NCI-H446 treated with DMSO at 0.1 percent for 48 hours (cell line): ENCODE data around the gene ABCB4.

Source experiments
- DNase-seq: peaks from one replicate; lab custom pipeline; 2025; lab: John Stamatoyannopoulos, UW

Gene ABCB4

DNA sequence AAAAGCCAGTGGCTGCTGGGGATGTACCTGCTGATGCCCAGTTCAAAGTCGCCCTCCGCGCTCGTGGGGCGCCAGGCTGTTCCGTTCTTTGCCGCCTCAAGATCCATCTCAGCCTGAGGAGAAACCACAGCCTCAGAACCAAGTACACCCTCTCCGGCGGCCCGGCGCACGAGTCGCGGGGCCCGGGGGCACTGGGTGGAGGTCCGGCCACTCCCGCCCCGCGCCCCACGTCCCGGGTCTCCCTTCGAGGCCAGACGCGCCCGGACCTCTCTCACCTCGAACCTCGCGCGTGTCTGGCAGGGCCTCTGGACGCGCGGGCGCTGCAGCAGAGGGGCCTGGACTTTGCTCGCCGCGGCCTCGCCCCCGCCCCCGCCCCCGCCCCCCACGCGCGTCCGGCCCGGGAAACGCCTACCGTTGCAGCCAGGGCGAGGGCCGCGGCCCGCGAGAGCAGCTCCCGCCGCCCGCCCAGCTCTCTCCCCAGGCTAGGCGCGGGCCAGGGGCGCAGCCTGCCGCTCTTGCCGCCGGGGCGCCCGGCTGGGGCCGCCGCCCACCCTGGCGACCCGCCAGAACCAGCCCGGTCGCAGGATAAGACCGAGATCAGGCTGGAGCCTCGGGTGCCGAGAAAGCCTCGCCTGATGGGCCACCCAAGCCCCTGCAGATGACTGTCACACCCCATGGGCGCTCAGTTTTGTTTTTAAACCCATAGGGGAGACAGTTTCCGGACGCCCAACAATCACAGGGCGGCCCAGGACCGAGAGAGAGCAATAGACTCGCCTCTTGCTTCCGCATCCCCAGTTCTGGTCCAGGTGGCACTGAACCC lies at the start of gene ABCB4:
Gene ABCB4 (minus strand): TSS at position 322 of the 820 bp plus-strand sequence. CDS start 215 bp downstream, at position 107.
- DNase-seq: no peak

DNA sequence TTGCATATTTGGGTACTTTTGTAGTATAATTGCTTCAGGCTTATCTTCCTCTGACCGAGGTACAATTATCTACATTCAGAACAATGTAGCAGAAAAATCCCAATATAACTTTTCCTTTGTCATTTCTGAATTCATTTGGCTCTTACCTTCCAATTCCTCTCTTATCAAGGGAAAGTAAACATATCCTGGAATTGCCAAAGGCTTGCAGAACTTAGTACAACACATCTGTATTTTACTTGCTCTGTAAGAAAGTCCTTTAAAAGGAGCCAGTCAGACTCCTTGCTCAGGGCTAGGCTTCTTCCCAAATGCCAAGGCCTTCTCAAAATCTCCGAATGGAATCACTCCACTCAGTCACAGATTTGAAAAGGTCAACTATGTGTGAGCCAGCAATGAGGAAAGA lies 43.3 kb upstream of the ABCB4 start:
- no peak for DNase-seq

DNA sequence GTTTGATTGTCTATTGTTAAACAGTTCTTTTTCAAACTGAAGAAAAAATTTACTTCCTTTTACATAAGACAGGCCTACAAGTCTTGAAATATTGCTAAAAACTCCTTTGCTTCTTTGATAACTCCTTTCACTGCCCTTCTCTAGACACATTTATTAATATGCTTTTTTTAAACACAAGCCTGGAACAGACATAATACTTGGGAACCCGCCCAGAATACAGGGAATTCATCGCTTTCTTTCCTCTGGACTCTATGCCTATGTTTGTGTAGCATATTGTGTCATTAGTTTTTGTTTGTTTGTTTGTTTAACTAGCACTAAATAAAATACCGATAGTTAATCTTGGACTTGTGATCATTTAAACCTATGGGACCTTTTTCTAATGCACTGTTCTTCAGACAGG lies 42.4 kb upstream of the ABCB4 start:
- DNase-seq: no peak

- no peak for DNase-seq
Observed at GRCh38 chr7:87517136-87517815, 41.8 kb upstream of the ABCB4 start.

DNA sequence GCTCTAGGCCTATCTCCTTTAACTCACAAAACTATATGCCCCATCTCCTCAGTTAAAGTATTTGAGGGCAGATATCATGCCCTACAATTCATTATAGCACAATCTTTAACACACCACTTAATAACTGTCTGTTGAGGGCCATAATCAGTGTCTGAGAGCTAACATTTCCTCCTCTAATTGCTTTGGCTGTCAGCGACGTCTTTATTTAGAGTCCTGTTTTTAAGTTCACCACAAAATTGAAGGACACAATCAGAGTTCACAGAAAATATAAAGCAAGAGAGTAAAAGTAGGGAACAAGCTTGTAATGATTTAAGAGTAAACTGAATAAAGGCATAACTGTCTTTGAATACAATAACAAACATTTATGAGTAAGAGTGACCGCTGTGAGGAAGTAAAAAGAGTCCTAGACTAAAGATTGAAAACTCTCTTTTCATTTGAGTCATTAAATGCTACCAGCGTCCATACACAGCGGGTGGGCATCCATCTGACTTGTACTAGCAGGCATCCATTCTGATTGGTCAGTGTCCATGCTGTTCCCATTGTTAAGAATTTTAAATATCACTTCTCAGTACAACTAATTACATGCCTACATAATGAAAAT lies 38.4 kb upstream of the ABCB4 start:
- no peak for DNase-seq

DNA sequence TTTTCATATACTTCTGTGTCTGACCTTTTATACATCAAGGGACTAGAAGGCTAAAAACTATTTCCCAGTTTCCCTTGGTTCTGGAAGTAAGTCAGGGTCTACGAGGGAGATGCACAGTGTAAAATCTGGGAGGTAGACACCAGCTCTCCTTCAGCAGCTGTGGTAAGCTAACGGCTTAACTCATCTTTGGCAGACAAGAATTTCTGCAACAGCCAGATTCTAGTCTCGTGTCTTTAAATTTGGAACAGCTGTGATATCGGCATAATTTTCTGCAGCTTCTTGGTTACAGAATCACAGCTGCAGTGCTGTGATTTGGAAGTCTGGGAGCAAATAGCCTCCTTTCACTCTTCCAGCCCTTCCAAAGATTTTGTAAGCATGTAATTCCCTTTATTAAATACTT lies 37.4 kb upstream of the ABCB4 start:
- no peak for DNase-seq

GRCh38 chr7:87511510-87511909 lies 36.0 kb upstream of the ABCB4 start:
- no peak for DNase-seq

- no peak for DNase-seq
Observed at GRCh38 chr7:87510411-87510875, 35.0 kb upstream of the ABCB4 start.

- no peak for DNase-seq
Observed at GRCh38 chr7:87507446-87507845, 32.0 kb upstream of the ABCB4 start.

DNA sequence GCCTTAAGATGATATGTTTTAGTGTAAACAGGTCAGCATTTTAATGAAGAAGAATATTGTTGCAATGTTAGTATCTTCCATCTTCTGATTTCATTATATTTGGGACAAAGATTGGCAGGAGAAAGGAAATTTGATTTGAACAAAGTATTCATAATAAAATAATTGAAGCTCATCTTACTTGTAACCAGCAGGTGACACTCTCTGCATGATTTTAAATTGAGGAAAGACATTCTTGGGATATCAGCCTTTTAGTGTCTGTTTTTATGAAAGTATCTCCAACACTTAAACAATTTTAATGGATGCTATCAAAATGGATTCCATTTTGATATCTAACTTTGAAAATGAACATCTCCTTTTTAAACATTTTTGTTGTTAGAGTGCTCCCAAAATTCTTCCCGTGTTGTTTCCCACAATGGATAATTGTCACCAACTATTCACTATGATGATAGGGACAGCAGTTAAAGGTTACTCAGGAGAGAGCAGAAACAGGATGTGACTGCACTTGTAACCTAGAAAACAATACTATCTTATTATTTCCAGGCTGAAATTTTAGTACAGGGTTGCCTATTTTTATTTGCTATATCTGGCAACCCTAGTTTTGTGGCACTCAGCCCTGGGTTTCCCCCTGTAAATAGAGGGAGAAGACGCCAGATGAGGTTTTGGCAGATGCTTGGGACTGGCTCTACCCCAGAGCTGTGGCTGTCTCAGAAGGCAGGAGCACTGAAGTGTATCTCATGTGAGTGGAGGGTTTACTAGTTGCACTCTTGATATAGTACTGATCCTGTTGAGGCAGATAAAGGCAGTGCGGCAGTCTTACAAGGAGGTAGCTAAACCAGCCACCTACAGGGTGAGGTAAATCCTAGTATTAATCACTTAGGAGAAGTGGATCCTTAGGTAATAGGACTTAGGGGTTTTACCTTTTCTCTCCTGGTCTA lies 31.0 kb upstream of the ABCB4 start:
- no peak for DNase-seq

GRCh38 chr7:87505557-87506245 lies 30.2 kb upstream of the ABCB4 start:
- no peak for DNase-seq

DNA sequence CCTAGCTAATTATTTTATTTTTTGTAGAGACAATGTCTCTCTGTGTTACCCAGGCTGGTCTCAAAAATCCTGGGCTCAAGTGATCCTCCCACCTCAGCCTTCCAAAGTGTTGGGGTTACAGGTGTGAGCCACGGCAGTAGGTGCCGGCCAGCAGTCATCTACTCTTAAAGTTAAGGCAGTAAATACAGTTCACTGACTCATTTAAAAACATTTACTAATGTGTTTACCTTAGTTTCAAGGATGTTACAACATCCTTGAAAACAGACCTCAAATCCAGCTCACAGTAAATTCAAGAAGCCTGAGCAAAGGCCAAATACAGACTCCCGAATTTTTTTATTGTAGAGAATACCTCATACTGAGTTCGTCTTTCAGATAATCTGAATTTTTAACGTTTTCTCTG lies 29.6 kb upstream of the ABCB4 start:
- DNase-seq: no peak

GRCh38 chr7:87499494-87499893 lies 24.0 kb upstream of the ABCB4 start:
- no peak for DNase-seq

- no peak for DNase-seq
Observed at GRCh38 chr7:87498893-87499292, 23.4 kb upstream of the ABCB4 start.

DNA sequence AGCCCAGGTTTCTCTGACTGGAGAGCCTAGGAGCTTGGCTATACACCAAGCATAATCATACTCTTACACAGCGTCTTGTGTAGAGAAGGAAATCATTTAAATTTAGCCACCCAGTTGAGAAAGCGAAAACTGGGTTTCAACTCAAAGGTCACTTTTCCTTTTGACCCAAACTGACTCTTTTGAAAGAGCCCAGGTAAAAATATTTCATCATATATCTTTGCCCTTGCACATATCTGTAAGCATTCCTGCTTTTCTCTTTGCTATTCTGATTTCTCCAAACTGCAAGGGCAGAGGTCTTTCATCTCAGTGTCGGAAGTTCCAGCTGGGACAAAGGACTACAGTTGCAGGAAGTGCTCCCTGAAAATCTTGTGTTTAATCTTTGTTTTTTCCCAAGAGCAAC lies 22.0 kb upstream of the ABCB4 start:
- DNase-seq: no peak

- DNase-seq: no peak
Observed at GRCh38 chr7:87495366-87495765, 19.9 kb upstream of the ABCB4 start.

DNA sequence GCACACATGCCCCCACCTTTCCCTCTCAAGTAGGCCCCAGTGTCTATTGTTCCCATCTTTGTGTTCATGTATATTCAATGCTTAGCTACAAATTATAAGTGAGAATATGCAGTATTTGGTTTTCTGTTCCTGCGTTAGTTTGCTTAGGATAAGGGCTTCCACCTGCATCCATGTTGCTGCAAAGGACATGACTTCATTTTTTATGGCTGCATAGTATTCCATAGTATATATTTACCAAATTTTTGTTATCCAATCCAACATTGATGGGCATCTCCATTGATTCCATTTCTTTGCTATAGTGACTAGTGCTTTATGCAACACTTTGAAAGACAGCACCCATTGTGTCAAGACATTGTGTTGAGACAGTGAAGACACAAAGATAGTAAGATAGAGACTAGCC lies 19.0 kb upstream of the ABCB4 start:
- no peak for DNase-seq

- DNase-seq: no peak
Observed at GRCh38 chr7:87483131-87483530, 7.7 kb upstream of the ABCB4 start.

DNA sequence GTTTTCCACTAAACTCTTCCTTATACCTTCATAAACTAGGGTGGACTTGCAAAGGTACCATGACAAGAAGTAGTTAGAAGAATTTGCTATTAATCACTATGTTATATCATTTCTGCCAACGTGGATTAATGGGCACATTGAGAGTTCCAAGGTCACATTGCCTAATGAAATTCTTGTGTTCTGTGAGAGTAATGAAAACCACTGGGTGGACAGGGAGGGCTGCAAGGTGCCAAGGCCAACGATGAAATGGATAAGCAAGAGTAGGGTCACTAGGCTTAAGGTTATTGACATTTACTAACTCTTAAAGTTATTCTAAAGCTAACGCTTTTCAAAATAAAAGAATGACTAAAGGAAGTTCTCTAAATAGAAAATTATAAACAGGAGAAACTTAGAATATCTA lies 6.6 kb upstream of the ABCB4 start:
- no peak for DNase-seq

DNA sequence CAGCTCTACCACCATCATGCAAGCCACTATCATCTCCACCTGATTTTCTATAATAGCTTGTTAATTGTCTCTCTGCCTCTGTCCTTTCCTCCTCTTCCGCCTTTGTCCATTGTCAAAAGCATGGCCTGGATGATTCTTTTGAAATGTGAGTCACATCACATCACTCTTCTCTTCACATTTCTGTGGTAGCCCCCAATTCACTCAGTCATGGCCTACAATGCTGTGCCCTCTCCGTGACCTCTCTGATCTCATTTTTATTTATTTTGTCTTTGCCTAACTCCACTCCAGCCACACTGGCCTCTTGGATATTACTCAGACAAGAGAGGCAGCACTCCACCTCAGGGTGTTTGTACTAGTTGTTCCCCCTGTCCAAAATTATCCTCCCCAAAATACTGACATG lies 4.9 kb upstream of the ABCB4 start:
- DNase-seq: no peak

DNA sequence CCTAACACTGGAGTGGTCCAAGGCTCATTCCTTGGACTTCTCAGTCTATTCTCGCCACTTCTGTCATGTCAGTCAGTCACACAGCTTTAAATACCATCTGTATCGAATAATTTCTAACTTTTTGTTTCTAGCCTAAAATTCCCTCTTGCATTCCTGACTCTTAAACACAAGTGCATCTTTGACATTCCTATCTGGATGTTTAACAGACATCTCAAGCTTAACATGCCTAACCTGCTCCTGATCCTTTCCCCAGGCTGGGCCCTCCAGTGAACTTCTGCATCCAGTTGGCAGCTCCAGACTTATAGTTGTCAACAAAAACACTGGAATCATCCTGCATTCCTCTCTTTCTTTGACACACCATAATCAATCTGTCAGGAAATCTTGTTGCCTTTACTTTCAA lies 4.5 kb upstream of the ABCB4 start:
- no peak for DNase-seq
